Measurements from ENCODE around the gene OBSCN.

DNA sequence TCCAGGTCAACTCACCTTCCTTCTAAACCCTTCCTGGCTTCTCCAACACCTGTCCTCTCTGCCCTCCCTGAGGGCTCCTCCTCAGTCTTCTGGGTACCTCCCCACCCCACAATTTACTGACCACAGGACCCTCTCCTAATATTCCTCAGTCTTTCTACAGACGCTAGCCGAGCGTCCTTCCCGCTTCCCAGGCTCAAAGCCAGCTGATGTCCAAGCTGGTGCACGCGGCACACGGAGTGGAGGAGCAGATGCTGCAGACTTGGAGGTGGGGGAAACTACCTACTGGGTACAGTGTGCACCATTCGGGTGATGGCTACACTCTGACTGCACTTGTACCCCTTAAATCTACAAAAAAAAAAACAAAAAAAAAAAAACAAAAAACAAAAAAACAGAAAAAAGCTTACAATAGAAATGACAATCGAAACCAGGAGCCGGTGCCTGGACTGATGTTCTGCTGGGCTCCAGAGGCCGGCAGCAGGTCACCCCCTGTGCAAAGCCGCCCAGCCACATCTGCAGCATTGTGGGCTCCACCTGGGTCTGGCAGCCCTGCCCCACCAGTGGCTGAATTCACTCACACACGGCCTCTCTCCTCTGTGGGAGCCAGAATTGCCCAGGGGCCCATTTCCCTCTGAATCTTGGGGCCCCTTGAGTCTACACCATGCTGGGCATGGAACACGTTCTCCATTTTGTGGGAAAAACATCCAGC is 191.8 kb downstream of the OBSCN start:
- TF ChIP-seq, protein P1, sequence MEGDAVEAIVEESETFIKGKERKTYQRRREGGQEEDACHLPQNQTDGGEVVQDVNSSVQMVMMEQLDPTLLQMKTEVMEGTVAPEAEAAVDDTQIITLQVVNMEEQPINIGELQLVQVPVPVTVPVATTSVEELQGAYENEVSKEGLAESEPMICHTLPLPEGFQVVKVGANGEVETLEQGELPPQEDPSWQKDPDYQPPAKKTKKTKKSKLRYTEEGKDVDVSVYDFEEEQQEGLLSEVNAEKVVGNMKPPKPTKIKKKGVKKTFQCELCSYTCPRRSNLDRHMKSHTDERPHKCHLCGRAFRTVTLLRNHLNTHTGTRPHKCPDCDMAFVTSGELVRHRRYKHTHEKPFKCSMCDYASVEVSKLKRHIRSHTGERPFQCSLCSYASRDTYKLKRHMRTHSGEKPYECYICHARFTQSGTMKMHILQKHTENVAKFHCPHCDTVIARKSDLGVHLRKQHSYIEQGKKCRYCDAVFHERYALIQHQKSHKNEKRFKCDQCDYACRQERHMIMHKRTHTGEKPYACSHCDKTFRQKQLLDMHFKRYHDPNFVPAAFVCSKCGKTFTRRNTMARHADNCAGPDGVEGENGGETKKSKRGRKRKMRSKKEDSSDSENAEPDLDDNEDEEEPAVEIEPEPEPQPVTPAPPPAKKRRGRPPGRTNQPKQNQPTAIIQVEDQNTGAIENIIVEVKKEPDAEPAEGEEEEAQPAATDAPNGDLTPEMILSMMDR (IDR thresholded peaks at IDR 0.05): no peak
- TF ChIP-seq POLR2A (IDR thresholded peaks at IDR 0.05) (no peak), EP300 (IDR thresholded peaks at IDR 0.05) (no peak), POLR2AphosphoS5 (IDR thresholded peaks at IDR 0.05) (no peak)

All from suprapubic skin (tissue), 4 donors.